ENCODE measurements around the gene USP12. TPM values are rescaled to one million over a fixed set of nuclear protein-coding genes. Genes with fewer than 3 reads are reported as not detected.

USP12 gene
- total RNA-seq, 1 donor from 2014 or later: 19.1 TPM

DNA sequence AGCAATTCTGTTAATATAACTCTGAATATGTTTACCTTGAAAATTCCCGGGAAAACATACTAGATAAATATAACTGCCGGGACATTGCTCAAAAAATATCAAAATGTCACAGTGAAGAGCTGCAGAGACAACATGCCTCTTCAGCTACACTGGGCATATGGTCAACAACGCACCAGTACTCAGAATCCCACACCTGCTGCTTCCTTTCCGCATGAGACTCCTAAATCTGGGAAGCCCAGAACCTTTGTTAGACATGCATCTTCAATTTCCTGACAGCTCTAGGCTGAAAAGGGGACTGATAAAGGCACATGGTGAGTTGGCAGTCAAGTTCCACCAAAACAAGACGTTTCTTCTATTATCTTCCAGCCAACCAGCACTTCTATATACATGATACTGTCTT is 53.7 kb downstream of the USP12 start:
- DNase-seq (ENCODE audit: extremely low spot score, unreplicated experiment): no peak
- Mint-ChIP-seq H3K9me3 (no peaks in the 10 kb centered on the region), H3K4me3 (no peak overlapping the region), H3K27me3 (no peaks in the 10 kb centered on the region), H3K4me1 (ENCODE audit: unreplicated experiment) (peaks cover 11% of the 10 kb centered on the region), H3K36me3 (peaks cover 33% of the 10 kb centered on the region), H3K27ac (no peak overlapping the region)
- TF ChIP-seq CTCF (conservative IDR thresholded peaks at IDR 0.05): no peak

- no peak for DNase-seq (ENCODE audit: extremely low spot score, unreplicated experiment)
- Mint-ChIP-seq H3K27me3 (no peaks in the 10 kb centered on the region), H3K9me3 (no peaks in the 10 kb centered on the region), H3K4me3 (no peak overlapping the region), H3K4me1 (ENCODE audit: unreplicated experiment) (peaks cover 11% of the 10 kb centered on the region), H3K36me3 (peaks cover 30% of the 10 kb centered on the region), H3K27ac (no peak overlapping the region)
- TF ChIP-seq CTCF (conservative IDR thresholded peaks at IDR 0.05): no peak
These were observed 54.5 kb downstream of the USP12 start for GRCh38 chr13:27117158-27117557.

GRCh38 chr13:27113436-27113835 is 58.2 kb downstream of the USP12 start:
- H3K27ac Mint-ChIP-seq: no peak overlapping the region
- no peak for DNase-seq (ENCODE audit: extremely low spot score, unreplicated experiment)
- peaks cover 7% of the 10 kb centered on the region for H3K4me1 Mint-ChIP-seq (ENCODE audit: unreplicated experiment)
- no peak for TF ChIP-seq CTCF (conservative IDR thresholded peaks at IDR 0.05)
- H3K36me3 Mint-ChIP-seq: peaks cover 24% of the 10 kb centered on the region
- H3K27me3 Mint-ChIP-seq: no peaks in the 10 kb centered on the region
- H3K9me3 Mint-ChIP-seq: no peaks in the 10 kb centered on the region
- no peak overlapping the region for H3K4me3 Mint-ChIP-seq

DNA sequence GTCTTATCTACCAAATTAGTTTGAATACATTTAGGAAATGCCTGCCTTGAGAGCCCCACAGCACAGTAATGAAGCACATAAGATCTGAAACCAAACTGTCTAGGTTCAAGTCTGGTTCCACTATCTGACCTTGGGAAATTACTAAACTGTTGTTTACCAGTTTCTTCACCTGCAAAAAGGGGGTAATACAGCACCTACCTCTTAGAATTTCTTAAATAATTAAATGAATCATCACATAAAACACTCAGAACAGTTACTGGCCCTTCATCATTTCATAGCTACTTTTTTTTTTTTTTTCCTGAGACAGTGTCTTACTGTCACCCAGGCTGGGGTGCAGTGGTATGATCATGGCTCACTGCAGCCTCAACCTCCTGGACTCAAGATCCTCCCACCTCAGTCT is 59.6 kb downstream of the USP12 start:
- H3K27me3 Mint-ChIP-seq: no peaks in the 10 kb centered on the region
- H3K9me3 Mint-ChIP-seq: no peaks in the 10 kb centered on the region
- H3K36me3 Mint-ChIP-seq: peaks cover 20% of the 10 kb centered on the region
- H3K4me3 Mint-ChIP-seq: no peak overlapping the region
- no peak for DNase-seq (ENCODE audit: extremely low spot score, unreplicated experiment)
- H3K4me1 Mint-ChIP-seq (ENCODE audit: unreplicated experiment): no peaks in the 10 kb centered on the region
- no peak for TF ChIP-seq CTCF (conservative IDR thresholded peaks at IDR 0.05)
- H3K27ac Mint-ChIP-seq: no peak overlapping the region

DNA sequence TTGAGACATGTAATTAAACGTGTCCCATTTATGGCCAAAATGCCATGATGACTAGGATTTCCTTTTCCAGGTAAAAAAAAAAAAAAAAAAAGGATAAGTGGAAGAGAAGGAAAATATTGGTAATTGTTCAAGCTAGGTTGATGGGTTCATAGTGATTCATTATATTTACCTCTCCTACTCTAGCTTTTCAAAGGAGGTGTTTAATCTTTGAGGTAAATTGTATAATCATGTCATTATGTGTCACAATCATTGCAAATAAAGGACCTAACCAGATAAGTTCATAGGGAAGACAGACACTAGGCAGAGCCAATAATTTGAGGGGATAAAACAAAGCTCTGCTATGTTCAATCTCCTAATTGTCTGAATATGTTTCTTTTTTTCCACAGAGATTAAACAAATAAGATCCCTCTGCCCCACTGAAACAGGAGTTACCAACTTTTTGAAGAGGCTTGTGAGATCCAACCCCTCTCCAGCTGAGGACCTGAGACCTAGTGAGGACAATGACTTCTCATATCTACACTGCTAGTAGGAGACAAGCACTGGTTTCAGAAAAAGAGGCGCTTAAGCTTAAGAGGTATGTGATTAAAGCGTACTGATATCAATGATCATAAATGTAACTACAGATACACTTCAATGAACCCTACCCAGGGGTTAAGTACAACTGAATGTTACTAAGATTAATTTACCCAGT is 61.4 kb downstream of the USP12 start:
- Mint-ChIP-seq H3K36me3 (peaks cover 26% of the 10 kb centered on the region), H3K4me1 (ENCODE audit: unreplicated experiment) (no peaks in the 10 kb centered on the region), H3K4me3 (no peak overlapping the region), H3K9me3 (no peaks in the 10 kb centered on the region), H3K27ac (no peak overlapping the region), H3K27me3 (no peaks in the 10 kb centered on the region)
- TF ChIP-seq CTCF (conservative IDR thresholded peaks at IDR 0.05): no peak
- no peak for DNase-seq (ENCODE audit: extremely low spot score, unreplicated experiment)
